IPS-18c (cell line): ENCODE results near the gene SGMS1.
"Not testable (repeated sequence)": the region's sequence is repeated elsewhere in the genome, so short reads cannot be mapped to it uniquely, and the experiment has no call there.

Source experiments
- H3K4me3 ChIP-seq: 2 replicates; pipeline ENCODE4 v1.7.0; 2013; ENCODE audit warnings: low read depth, mild to moderate bottlenecking, low read length, moderate library complexity; ENCODE audit not compliant: insufficient read depth
- H3K9me3 ChIP-seq: one replicate; pipeline ENCODE4 v1.6.1; 2013; ENCODE audit warnings: mild to moderate bottlenecking, low read length, moderate library complexity; ENCODE audit not compliant: control insufficient read depth, insufficient read depth

SGMS1 gene

GRCh38 chr10:50623663-50624412 lies at the start of gene SGMS1:
SGMS1 (minus strand) TSS chr10:50623956; CDS start chr10:50344114, 279,842 bp downstream.
- H3K9me3 ChIP-seq, result no peaks in the 10 kb centered on the region
- peak within 1 kb of the TSS; percentile 98 for H3K4me3 ChIP-seq

DNA sequence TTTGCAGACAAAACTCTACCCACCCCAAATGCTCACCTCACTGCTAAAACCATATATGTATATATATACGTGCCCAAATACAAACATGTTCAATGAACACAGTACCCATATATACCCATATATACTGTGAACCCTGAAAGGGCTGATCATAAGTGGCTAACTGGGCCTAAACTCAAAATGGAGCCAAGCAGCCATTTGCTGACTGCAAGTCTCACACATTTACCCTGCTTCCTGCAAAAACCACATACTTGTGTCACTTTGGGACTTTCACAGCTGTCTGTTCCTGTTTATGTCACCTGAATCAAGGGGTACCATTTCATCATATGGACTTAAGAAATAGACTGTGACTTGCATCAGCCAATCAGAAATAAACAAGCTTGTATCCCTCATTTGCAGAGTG lies 48.4 kb upstream of the SGMS1 start:
- not testable (repeated sequence) for H3K9me3 ChIP-seq, H3K4me3 ChIP-seq

GRCh38 chr10:50671645-50672044 lies 47.9 kb upstream of the SGMS1 start:
- H3K9me3 ChIP-seq, H3K4me3 ChIP-seq: not testable (repeated sequence)

DNA sequence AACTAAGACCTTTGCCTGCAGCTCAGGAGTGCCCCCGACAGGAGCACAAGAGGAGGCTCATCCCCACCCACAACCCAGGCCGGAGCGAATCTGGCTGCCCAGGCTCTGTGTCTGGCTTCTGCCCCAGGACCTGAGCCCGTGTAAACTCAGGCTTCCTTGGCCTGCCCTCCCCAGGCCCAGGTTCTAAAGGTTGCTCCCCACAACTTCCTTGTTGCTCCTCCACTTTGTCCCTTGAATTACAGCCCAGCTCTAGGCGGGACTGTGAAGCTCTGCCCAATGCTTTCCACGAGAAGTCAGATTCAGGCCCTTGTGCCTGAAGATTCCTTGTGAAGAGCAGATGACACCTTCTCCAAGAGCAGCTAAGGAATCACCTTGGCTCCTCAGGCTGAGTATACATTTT lies 46.2 kb upstream of the SGMS1 start:
- H3K4me3 ChIP-seq, H3K9me3 ChIP-seq: not testable (repeated sequence)

GRCh38 chr10:50667353-50667752 lies 43.6 kb upstream of the SGMS1 start:
- H3K4me3 ChIP-seq, H3K9me3 ChIP-seq: not testable (repeated sequence)

- not testable (repeated sequence) for H3K9me3 ChIP-seq, H3K4me3 ChIP-seq
Observed at GRCh38 chr10:50662420-50662819, 38.7 kb upstream of the SGMS1 start.

- H3K4me3 ChIP-seq, H3K9me3 ChIP-seq: not testable (repeated sequence)
Observed at GRCh38 chr10:50661563-50661962, 37.8 kb upstream of the SGMS1 start.

DNA sequence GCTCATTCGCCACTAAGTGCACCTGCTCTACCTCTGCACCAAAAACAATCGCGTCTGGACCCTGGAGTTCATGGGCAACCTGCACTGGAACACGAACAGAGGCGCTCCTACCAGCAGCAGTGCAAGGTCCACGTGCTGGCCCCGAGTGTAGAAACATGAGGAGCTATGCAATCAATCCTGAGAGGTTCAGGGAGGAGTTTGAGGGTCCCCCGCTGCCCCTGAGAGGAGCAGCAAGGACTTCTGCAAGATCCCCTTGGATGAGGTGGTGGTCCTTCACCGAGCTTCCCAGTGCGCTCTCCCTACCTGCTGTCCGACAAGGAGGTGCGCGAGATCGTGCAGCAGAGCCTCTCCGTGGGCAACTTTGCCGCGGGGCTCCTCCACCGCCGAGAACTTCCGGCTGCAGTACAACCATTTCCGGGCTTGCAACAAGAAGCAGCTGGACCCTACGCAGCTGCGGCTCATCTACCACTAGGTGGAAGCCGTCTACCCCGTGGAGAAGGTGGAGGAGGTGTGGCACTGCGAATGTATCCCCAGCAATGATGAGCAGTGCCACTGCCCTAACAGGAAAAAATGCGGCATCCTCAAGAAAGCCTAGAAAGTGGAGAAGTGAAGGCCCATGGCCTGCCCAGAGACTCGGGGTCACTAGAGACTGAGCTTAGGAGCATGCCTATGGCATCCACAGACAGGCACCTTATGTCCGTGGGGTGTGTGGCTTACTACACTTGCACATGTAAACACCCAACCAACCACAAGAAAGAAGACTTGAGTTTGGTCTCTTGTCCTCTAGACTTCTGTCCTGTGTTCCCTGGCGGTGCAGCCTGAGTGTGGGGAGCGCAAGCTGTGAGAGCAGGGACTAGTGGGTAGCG lies 36.3 kb upstream of the SGMS1 start:
- not testable (repeated sequence) for H3K9me3 ChIP-seq, H3K4me3 ChIP-seq

DNA sequence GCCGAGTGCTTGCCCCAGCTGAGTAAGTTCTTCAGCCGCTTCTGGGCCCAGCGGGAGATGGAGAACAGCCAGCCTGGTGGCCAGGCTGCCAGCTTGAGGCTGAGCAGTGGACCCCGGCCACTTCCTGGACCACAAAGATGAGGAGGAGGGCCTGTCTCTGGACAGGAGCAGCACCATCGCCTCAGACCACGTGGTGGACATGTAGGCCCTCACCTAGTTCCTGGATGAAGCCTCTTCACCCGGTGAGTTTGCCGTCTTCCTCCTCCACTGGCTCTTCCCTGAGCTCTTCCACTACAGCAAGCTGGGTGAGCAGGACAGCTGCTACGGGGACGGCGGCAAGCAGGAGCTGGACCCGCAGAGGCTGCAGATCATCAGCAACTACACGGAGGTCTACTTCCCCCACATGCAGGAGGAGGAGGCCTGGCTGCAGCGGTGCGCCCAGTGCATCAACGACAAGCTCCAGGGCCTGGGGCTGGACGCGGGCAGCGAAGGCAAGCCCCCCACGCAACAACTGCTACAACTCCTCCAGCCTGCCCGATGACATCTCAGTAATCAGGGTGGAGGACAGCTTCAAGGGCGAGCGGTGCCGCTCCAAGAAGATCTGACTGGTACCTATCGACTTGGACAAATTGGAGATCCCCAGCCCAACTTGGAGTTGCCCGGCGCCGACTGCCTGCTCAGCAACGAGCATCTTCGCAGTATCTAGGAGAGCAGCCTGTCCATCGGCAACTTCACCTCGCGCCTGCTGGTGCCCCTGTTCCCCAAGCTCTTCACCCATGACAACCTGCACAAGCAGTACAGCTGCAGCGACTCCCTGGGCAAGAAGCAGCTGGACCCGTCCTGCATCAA lies 35.5 kb upstream of the SGMS1 start:
- not testable (repeated sequence) for H3K4me3 ChIP-seq

GRCh38 chr10:50658165-50658564 lies 34.4 kb upstream of the SGMS1 start:
- Histone ChIP-seq H3K9me3 (no peaks in the 10 kb centered on the region), H3K4me3 (no peak overlapping the region)

More for the DNA sequence above, 35.5 kb upstream of the SGMS1 start:
- not testable (repeated sequence) for H3K9me3 ChIP-seq

DNA sequence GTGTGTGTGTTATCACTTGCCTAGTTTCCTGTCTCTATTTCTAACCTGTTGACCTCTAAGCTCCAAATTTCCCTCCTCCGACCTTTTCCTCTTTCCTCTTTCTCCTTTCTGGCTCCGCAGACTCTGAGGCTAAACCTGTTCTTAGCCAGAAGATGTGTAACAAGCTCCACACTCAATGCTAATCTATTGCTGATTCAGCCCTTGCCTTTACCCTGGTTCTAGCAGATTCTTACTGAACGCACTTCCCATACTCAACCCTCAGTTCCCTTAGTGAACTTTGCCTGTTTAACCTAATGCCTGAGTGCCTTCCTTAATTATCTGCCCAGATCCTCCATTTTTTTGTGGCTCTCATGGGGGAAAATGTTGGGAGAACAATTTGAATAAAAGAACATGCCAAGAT lies 30.0 kb upstream of the SGMS1 start:
- no peaks in the 10 kb centered on the region for H3K9me3 ChIP-seq
- H3K4me3 ChIP-seq, result no peak overlapping the region

GRCh38 chr10:50653142-50653541 lies 29.4 kb upstream of the SGMS1 start:
- no peaks in the 10 kb centered on the region for H3K9me3 ChIP-seq
- H3K4me3 ChIP-seq, result no peak overlapping the region

- no peaks in the 10 kb centered on the region for H3K9me3 ChIP-seq
- H3K4me3 ChIP-seq, result no peak overlapping the region
Observed at GRCh38 chr10:50651808-50652207, 28.1 kb upstream of the SGMS1 start.

GRCh38 chr10:50650481-50650880 lies 26.7 kb upstream of the SGMS1 start:
- no peaks in the 10 kb centered on the region for H3K9me3 ChIP-seq

DNA sequence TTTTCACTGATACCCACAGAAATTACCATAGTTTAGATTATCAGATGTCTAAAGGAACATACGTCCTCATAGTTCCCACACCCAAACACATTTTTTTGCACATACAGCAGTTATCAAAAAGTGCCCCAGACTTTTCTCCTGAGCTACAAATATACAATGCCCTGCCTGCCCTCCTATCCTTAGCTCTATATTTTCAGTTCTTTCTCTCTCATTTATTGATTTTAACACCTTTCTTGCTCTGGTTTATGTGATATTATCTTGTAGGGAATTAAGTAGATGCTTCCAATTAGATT lies 25.1 kb upstream of the SGMS1 start:
- Histone ChIP-seq H3K9me3 (no peaks in the 10 kb centered on the region), H3K4me3 (no peak overlapping the region)

More at GRCh38 chr10:50650481-50650880, 26.7 kb upstream of the SGMS1 start:
- no peak overlapping the region for H3K4me3 ChIP-seq

DNA sequence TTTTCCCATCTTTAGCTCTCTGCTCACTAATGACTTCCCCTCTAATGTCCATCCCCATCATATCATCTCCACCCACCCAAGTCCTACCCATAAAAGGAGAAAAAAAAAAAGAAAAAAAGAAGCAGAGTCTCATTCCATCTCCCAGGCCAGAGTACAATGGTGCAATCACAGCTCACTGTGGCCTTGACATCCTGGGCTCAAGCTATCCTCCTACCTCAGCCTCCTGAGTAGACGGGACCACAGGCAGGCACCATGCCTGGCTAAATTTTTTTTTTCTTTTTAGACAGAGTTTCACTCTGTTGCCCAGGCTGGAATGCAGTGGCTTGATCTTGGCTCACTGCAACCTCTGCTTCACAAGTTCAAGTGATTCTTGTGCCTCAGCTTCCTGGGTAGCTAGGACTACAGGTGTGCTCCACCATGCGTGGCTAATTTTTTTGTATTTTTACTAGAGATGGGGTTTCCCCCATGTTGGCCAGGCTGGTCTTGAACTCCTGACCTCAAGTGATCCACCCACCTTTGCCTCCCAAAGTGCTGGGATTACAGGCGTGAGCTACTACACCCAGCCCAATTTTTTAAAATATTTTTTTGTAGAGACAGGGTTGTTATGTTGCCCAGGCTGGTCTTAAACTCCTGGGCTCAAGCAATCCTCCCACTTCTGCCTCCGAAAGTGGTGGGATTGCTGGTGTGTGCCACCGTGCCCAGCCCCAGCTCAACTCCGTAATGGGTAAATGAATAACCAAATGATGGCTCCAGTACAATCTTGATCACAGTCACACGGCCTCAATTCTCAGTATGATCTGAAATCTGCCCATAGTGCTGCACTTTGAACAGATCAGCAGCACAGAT lies 24.6 kb upstream of the SGMS1 start:
- no peak overlapping the region for H3K4me3 ChIP-seq

DNA sequence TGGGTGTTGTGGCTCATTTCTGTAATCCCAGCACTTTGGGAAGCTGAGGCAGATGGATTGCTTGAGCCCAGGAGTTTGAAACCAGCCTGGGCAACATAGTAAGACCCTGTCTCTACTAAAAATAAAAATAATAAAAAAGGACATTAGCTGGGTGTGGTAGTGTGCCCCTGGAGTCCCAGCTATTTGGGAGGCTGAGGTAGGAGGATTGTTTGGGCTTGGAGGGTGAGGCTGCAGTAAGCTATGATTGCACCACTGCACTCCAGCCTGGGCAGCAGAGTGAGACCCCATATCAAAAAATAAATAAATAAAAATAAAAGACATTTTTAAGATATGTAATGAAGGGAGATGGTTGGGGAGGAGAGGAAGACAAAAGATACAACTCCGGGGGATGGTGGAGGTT lies 23.6 kb upstream of the SGMS1 start:
- not testable (repeated sequence) for H3K4me3 ChIP-seq, H3K9me3 ChIP-seq

More for the DNA sequence above, 24.6 kb upstream of the SGMS1 start:
- no peaks in the 10 kb centered on the region for H3K9me3 ChIP-seq
